Tibial nerve (tissue), 4 donors: ENCODE data around the gene MEF2A.

ENCODE experiments used
- CTCF ChIP-seq, 5 experiments: fragments of 200-600 bp in 3 of 5; fragments of 450-650 bp in 2 of 5; sonication (generic) in 3 of 5; IDR thresholded peaks; one replicate each; pipeline ENCODE4 v1.5.1; 2016 to 2019; ENCODE audit warnings: antibody characterized with exemption in 5 of 5, mild to moderate bottlenecking in 3 of 5, moderate library complexity in 2 of 5
- EP300 ChIP-seq, 2 donors: sonication (generic); formaldehyde crosslinking; IDR thresholded peaks; one replicate each; pipeline ENCODE4 v1.6.1; 2017; ENCODE audit warnings: antibody characterized with exemption in 2 of 2, mild to moderate bottlenecking in 1 of 2
- POLR2A ChIP-seq, 2 donors: fragments of 450-650 bp; IDR thresholded peaks; one replicate each; pipeline ENCODE4 v1.6.1; 2017; ENCODE audit warnings: antibody characterized with exemption in 2 of 2, mild to moderate bottlenecking in 2 of 2, moderate library complexity in 2 of 2

GRCh38 chr15:99558084-99558483 is 7.7 kb upstream of the MEF2A start:
- TF ChIP-seq CTCF (IDR thresholded peaks at IDR 0.05) (no peak), EP300 (IDR thresholded peaks at IDR 0.05) (no peak), POLR2A (IDR thresholded peaks at IDR 0.05) (no peak)
